Measurements from ENCODE around the gene SLC43A3.

SLC43A3 gene

DNA sequence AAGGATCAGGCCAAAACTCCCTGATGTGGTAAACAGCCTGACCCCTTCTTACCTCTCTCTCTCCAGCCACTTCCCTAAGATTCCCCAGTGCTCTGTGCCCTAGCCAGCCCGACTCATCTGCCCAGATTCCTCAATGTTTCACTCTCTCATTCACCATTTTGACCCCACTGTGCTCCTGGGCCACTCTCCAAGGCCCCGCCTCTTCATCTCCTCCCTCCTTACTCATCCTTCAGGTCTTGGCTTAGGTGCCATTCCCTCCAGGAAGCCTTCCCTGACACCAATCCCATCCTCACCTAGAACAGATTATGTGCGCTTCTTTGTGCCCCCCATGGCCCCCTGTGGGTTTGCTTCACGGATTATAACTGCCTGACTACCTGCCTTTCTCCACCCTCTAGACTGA lies 13.2 kb downstream of the SLC43A3 start:
- Histone ChIP-seq H4K91ac (ENCODE audit: low read length) (no peak overlapping the region), H3K9me3 (ENCODE audit: control insufficient read depth, low read length) (peaks cover 6% of the 10 kb centered on the region), H2BK120ac (ENCODE audit: low read depth, low read length) (no peak overlapping the region), H3K27ac (ENCODE audit: low read length, poor library complexity, severe bottlenecking) (no peak overlapping the region), H3K4me1 (ENCODE audit: control insufficient read depth, insufficient read depth, low read depth, low read length) (peaks cover 3% of the 10 kb centered on the region), H2AK5ac (ENCODE audit: low read length, severe bottlenecking) (no peak overlapping the region), H2AFZ (ENCODE audit: low read depth, low read length) (no peak overlapping the region), H3K18ac (ENCODE audit: low read depth in 1 of 2, low read length in 2 of 2) (no peak overlapping the region), H3K27me3 (ENCODE audit: control insufficient read depth in 1 of 2, insufficient read depth in 1 of 2, low read length in 2 of 2) (no peaks in the 10 kb centered on the region), H3K79me1 (replicated peaks; ENCODE audit: low read length, poor library complexity, severe bottlenecking) (peaks cover 4% of the 10 kb centered on the region), H2BK15ac (ENCODE audit: low read depth, poor library complexity, severe bottlenecking) (no peak overlapping the region), H2BK12ac (ENCODE audit: low read length in 2 of 2) (no peak overlapping the region), H3K4me3 (ENCODE audit: insufficient read depth in 1 of 2, low read depth in 1 of 2, low read length in 2 of 2) (no peak overlapping the region), H2BK5ac (ENCODE audit: low read depth, low read length, poor library complexity, severe bottlenecking) (no peak overlapping the region), H3K14ac (ENCODE audit: low read length in 2 of 2) (no peak overlapping the region), H3K9ac (ENCODE audit: low read length) (no peak overlapping the region), H3K4me2 (ENCODE audit: low read length, poor library complexity, severe bottlenecking) (no peak overlapping the region), H3K23ac (ENCODE audit: low read length in 2 of 2) (no peak overlapping the region), H4K8ac (ENCODE audit: low read length) (no peak overlapping the region), H3K4ac (ENCODE audit: low read depth in 1 of 2, low read length in 2 of 2) (no peak overlapping the region), H3K36me3 (ENCODE audit: control insufficient read depth in 1 of 2, insufficient read depth in 2 of 2, low read depth in 1 of 2, low read length in 2 of 2) (peaks cover 44 to 100% of the 10 kb centered on the region in 2 experiments)
- 89% methylated on average over 4 of the region's 4 CpGs for WGBS
- no peak for DNase-seq

DNA sequence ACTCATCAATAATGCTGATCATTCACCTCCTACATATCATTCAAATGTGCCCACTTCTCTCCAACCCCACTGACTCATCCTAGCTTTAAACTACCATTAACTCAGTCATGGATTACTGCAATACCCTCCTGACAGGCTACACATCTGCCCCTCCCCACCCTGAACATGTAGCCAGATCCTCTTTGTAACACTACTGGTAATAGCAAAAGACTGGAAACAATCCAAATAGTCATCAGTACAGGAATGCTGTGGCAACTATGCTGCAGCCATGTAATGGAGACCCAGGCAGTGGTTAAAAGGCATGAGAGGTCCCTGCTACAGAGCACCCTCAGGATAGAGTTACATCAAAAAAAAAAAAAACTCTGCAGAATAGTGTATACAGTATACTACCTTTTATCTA lies 16.6 kb downstream of the SLC43A3 start:
- H3K4me3 ChIP-seq (ENCODE audit: insufficient read depth in 1 of 2, low read depth in 1 of 2, low read length in 2 of 2) = no peak overlapping the region
- no peak overlapping the region for H3K23ac ChIP-seq (ENCODE audit: low read length in 2 of 2)
- H2AFZ ChIP-seq (ENCODE audit: low read depth, low read length) = no peak overlapping the region
- H3K9me3 ChIP-seq (ENCODE audit: control insufficient read depth, low read length) = no peaks in the 10 kb centered on the region
- H2BK15ac ChIP-seq (ENCODE audit: low read depth, poor library complexity, severe bottlenecking) = no peak overlapping the region
- H2BK120ac ChIP-seq (ENCODE audit: low read depth, low read length) = no peak overlapping the region
- H3K14ac ChIP-seq (ENCODE audit: low read length in 2 of 2) = no peak overlapping the region
- H3K4me2 ChIP-seq (ENCODE audit: low read length, poor library complexity, severe bottlenecking) = no peak overlapping the region
- no peak overlapping the region for H2BK5ac ChIP-seq (ENCODE audit: low read depth, low read length, poor library complexity, severe bottlenecking)
- no peaks in the 10 kb centered on the region for H3K27me3 ChIP-seq (ENCODE audit: control insufficient read depth in 1 of 2, insufficient read depth in 1 of 2, low read length in 2 of 2)
- no peak overlapping the region for H2AK5ac ChIP-seq (ENCODE audit: low read length, severe bottlenecking)
- H4K91ac ChIP-seq (ENCODE audit: low read length) = no peak overlapping the region
- no peak overlapping the region for H4K8ac ChIP-seq (ENCODE audit: low read length)
- DNase-seq = peak; percentile 32
- H3K4ac ChIP-seq (ENCODE audit: low read depth in 1 of 2, low read length in 2 of 2) = no peak overlapping the region
- H3K4me1 ChIP-seq (ENCODE audit: control insufficient read depth, insufficient read depth, low read depth, low read length) = peaks cover 20% of the 10 kb centered on the region
- H3K27ac ChIP-seq (ENCODE audit: low read length, poor library complexity, severe bottlenecking) = no peak overlapping the region
- peaks cover 30 to 100% of the 10 kb centered on the region in 2 experiments for H3K36me3 ChIP-seq (ENCODE audit: control insufficient read depth in 1 of 2, insufficient read depth in 2 of 2, low read depth in 1 of 2, low read length in 2 of 2)
- no peak overlapping the region for H3K18ac ChIP-seq (ENCODE audit: low read depth in 1 of 2, low read length in 2 of 2)
- H2BK12ac ChIP-seq (ENCODE audit: low read length in 2 of 2) = no peak overlapping the region
- H3K79me1 ChIP-seq (replicated peaks; ENCODE audit: low read length, poor library complexity, severe bottlenecking) = peaks cover 2% of the 10 kb centered on the region
- no peak overlapping the region for H3K9ac ChIP-seq (ENCODE audit: low read length)

DNA sequence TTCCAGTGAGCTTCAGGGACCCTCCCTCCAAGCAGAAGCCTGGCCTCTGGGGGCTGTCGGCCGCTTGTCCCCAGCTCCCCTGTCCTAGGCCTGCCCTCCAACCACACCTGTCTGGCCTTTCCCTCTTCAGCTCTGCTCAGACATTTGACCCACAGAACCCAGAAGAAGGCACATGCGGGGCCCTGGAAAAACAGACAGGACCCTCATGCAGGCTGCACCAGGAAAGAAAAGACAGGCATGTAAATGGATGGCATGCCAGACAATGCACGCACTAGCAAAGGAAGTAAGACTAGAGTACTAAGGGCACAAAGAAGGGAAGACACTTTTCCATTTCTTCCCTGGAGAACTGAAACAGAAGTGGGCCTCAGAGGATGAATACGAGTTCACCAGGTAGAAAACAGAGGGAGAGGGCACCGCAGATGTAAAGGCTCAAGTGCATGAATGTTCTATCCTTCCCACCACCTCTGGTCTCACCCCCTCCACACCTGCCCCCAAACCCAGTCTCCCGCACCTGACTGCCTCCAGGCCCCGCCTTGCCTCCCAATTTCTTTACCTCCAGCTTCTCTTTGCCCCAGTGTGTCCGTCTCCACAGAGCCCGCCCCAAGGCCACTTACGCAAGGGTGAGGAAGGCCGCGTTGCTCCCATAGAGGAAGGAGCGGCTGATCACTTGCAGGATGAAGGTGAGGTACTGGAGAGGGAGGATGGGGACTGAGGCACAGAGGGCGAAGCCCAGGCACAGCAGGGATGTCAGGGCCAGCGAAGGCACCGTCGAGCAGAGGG lies 17.4 kb downstream of the SLC43A3 start:
- H2BK12ac ChIP-seq (ENCODE audit: low read length in 2 of 2) = no peak overlapping the region
- H3K23ac ChIP-seq (ENCODE audit: low read length in 2 of 2) = no peak overlapping the region
- H3K79me1 ChIP-seq (replicated peaks; ENCODE audit: low read length, poor library complexity, severe bottlenecking) = peaks cover 2% of the 10 kb centered on the region
- H4K91ac ChIP-seq (ENCODE audit: low read length) = no peak overlapping the region
- DNase-seq = no peak
- H3K18ac ChIP-seq (ENCODE audit: low read depth in 1 of 2, low read length in 2 of 2) = no peak overlapping the region
- H3K4me3 ChIP-seq (ENCODE audit: insufficient read depth in 1 of 2, low read depth in 1 of 2, low read length in 2 of 2) = no peak overlapping the region
- H3K36me3 ChIP-seq (ENCODE audit: control insufficient read depth in 1 of 2, insufficient read depth in 2 of 2, low read depth in 1 of 2, low read length in 2 of 2) = peaks cover 23 to 97% of the 10 kb centered on the region in 2 experiments
- no peak overlapping the region for H2BK120ac ChIP-seq (ENCODE audit: low read depth, low read length)
- H2AFZ ChIP-seq (ENCODE audit: low read depth, low read length) = no peak overlapping the region
- no peak overlapping the region for H3K14ac ChIP-seq (ENCODE audit: low read length in 2 of 2)
- H2BK5ac ChIP-seq (ENCODE audit: low read depth, low read length, poor library complexity, severe bottlenecking) = no peak overlapping the region
- no peaks in the 10 kb centered on the region for H3K9me3 ChIP-seq (ENCODE audit: control insufficient read depth, low read length)
- no peak overlapping the region for H3K9ac ChIP-seq (ENCODE audit: low read length)
- H3K4ac ChIP-seq (ENCODE audit: low read depth in 1 of 2, low read length in 2 of 2) = no peak overlapping the region
- H3K4me1 ChIP-seq (ENCODE audit: control insufficient read depth, insufficient read depth, low read depth, low read length) = peaks cover 20% of the 10 kb centered on the region
- H2AK5ac ChIP-seq (ENCODE audit: low read length, severe bottlenecking) = no peak overlapping the region
- H3K27ac ChIP-seq (ENCODE audit: low read length, poor library complexity, severe bottlenecking) = no peak overlapping the region
- H3K4me2 ChIP-seq (ENCODE audit: low read length, poor library complexity, severe bottlenecking) = no peak overlapping the region
- no peak overlapping the region for H4K8ac ChIP-seq (ENCODE audit: low read length)
- H2BK15ac ChIP-seq (ENCODE audit: low read depth, poor library complexity, severe bottlenecking) = no peak overlapping the region
- WGBS = 97% methylated on average over 18 of the region's 18 CpGs
- H3K27me3 ChIP-seq (ENCODE audit: control insufficient read depth in 1 of 2, insufficient read depth in 1 of 2, low read length in 2 of 2) = no peaks in the 10 kb centered on the region

GRCh38 chr11:57408771-57409170 lies 18.1 kb downstream of the SLC43A3 start:
- Histone ChIP-seq H3K14ac (ENCODE audit: low read length in 2 of 2) (no peak overlapping the region), H3K18ac (ENCODE audit: low read depth in 1 of 2, low read length in 2 of 2) (no peak overlapping the region), H3K27me3 (ENCODE audit: control insufficient read depth in 1 of 2, insufficient read depth in 1 of 2, low read length in 2 of 2) (no peaks in the 10 kb centered on the region), H2AK5ac (ENCODE audit: low read length, severe bottlenecking) (no peak overlapping the region), H2BK12ac (ENCODE audit: low read length in 2 of 2) (no peak overlapping the region), H3K23ac (ENCODE audit: low read length in 2 of 2) (no peak overlapping the region), H4K91ac (ENCODE audit: low read length) (no peak overlapping the region), H2AFZ (ENCODE audit: low read depth, low read length) (no peak overlapping the region), H3K9me3 (ENCODE audit: control insufficient read depth, low read length) (no peaks in the 10 kb centered on the region), H3K79me1 (replicated peaks; ENCODE audit: low read length, poor library complexity, severe bottlenecking) (peaks cover 2% of the 10 kb centered on the region), H3K27ac (ENCODE audit: low read length, poor library complexity, severe bottlenecking) (no peak overlapping the region), H3K9ac (ENCODE audit: low read length) (peak overlapping the region; percentile 9), H3K4me2 (ENCODE audit: low read length, poor library complexity, severe bottlenecking) (no peak overlapping the region), H3K4me3 (ENCODE audit: insufficient read depth in 1 of 2, low read depth in 1 of 2, low read length in 2 of 2) (no peak overlapping the region), H2BK15ac (ENCODE audit: low read depth, poor library complexity, severe bottlenecking) (no peak overlapping the region), H3K4ac (ENCODE audit: low read depth in 1 of 2, low read length in 2 of 2) (no peak overlapping the region), H3K4me1 (ENCODE audit: control insufficient read depth, insufficient read depth, low read depth, low read length) (peaks cover 20% of the 10 kb centered on the region), H4K8ac (ENCODE audit: low read length) (no peak overlapping the region), H3K36me3 (ENCODE audit: control insufficient read depth in 1 of 2, insufficient read depth in 2 of 2, low read depth in 1 of 2, low read length in 2 of 2) (peaks cover 19 to 94% of the 10 kb centered on the region in 2 experiments), H2BK120ac (ENCODE audit: low read depth, low read length) (no peak overlapping the region), H2BK5ac (ENCODE audit: low read depth, low read length, poor library complexity, severe bottlenecking) (no peak overlapping the region)
- WGBS = 87% methylated on average over 2 of the region's 2 CpGs
- no peak for DNase-seq
